Dendritic cell treated with granulocyte-macrophage colony-stimulating factor and Interleukin-4, amounts not matched to agents 40 ng/mL and 50 ng/mL, for 4 days (primary cell): Measurements from ENCODE around the gene ARL11.

ENCODE experiments used
- H3K27ac Mint-ChIP-seq: one replicate; pipeline ENCODE4 v1.8.0; 2022; ENCODE audit warnings: mild to moderate bottlenecking, mixed read lengths
- H3K27me3 Mint-ChIP-seq: one replicate; pipeline ENCODE4 v1.8.0; 2022; ENCODE audit warnings: mild to moderate bottlenecking, mixed read lengths
- H3K36me3 Mint-ChIP-seq: one replicate; pipeline ENCODE4 v1.8.0; 2022; ENCODE audit warnings: low read depth, mixed read lengths
- H3K4me1 Mint-ChIP-seq: one replicate; pipeline ENCODE4 v1.8.0; 2022; ENCODE audit warnings: low read depth, mixed read lengths
- H3K4me3 Mint-ChIP-seq: one replicate; pipeline ENCODE4 v1.8.0; 2022; ENCODE audit warnings: mild to moderate bottlenecking, moderate library complexity, mixed read lengths
- H3K9me3 Mint-ChIP-seq: one replicate; pipeline ENCODE4 v1.8.0; 2022; ENCODE audit warnings: mixed read lengths
- intact Hi-C: fragments of 100-400 bp; cut with micrococcal nuclease; formaldehyde crosslinking; loops from one replicate; pipeline ENCODE4 v1.15.0; 2022

ARL11 gene

GRCh38 chr13:49649244-49649962 is 21.1 kb downstream of the ARL11 start:
- no peaks in the 10 kb centered on the region for H3K9me3 Mint-ChIP-seq
- intact Hi-C loops: no loop called here

GRCh38 chr13:49649963-49650312 is 21.6 kb downstream of the ARL11 start:
- intact Hi-C loops: no loop called here
- Mint-ChIP-seq H3K4me3 (no peak overlapping the region), H3K4me1 (peaks cover 14% of the 10 kb centered on the region), H3K27ac (no peak overlapping the region), H3K27me3 (no peaks in the 10 kb centered on the region), H3K9me3 (no peaks in the 10 kb centered on the region), H3K36me3 (no peaks in the 10 kb centered on the region)

More at GRCh38 chr13:49649244-49649962, 21.1 kb downstream of the ARL11 start:
- no peak overlapping the region for H3K27ac Mint-ChIP-seq
- peaks cover 18% of the 10 kb centered on the region for H3K4me1 Mint-ChIP-seq
- H3K36me3 Mint-ChIP-seq: no peaks in the 10 kb centered on the region
- no peak overlapping the region for H3K4me3 Mint-ChIP-seq
- H3K27me3 Mint-ChIP-seq: no peaks in the 10 kb centered on the region

GRCh38 chr13:49651570-49652354 is 23.5 kb downstream of the ARL11 start:
- no peaks in the 10 kb centered on the region for H3K9me3 Mint-ChIP-seq
- no peaks in the 10 kb centered on the region for H3K27me3 Mint-ChIP-seq
- H3K4me3 Mint-ChIP-seq: no peak overlapping the region
- H3K27ac Mint-ChIP-seq: no peak overlapping the region
- intact Hi-C loops: loop anchor here (1.0 kb wide), 1 partner anchor 197 kb away; no protein-coding TSS in a partner anchor
- peaks cover 6% of the 10 kb centered on the region for H3K4me1 Mint-ChIP-seq
- no peaks in the 10 kb centered on the region for H3K36me3 Mint-ChIP-seq

GRCh38 chr13:49652355-49653305 is 24.3 kb downstream of the ARL11 start:
- H3K4me1 Mint-ChIP-seq: peaks cover 5% of the 10 kb centered on the region
- intact Hi-C loops: loop anchor here (1.0 kb wide), 1 partner anchor 196 kb away; no protein-coding TSS in a partner anchor
- no peaks in the 10 kb centered on the region for H3K9me3 Mint-ChIP-seq
- H3K4me3 Mint-ChIP-seq: no peak overlapping the region
- no peaks in the 10 kb centered on the region for H3K27me3 Mint-ChIP-seq
- no peaks in the 10 kb centered on the region for H3K36me3 Mint-ChIP-seq
- no peak overlapping the region for H3K27ac Mint-ChIP-seq

GRCh38 chr13:49653478-49653877 is 25.2 kb downstream of the ARL11 start:
- H3K36me3 Mint-ChIP-seq: no peaks in the 10 kb centered on the region
- no peaks in the 10 kb centered on the region for H3K27me3 Mint-ChIP-seq
- H3K4me1 Mint-ChIP-seq: peaks cover 5% of the 10 kb centered on the region
- H3K4me3 Mint-ChIP-seq: no peak overlapping the region
- H3K9me3 Mint-ChIP-seq: no peaks in the 10 kb centered on the region
- no peak overlapping the region for H3K27ac Mint-ChIP-seq
- intact Hi-C loops: no loop called here

GRCh38 chr13:49654011-49654410 is 25.7 kb downstream of the ARL11 start:
- Mint-ChIP-seq H3K36me3 (no peaks in the 10 kb centered on the region), H3K27me3 (no peaks in the 10 kb centered on the region), H3K9me3 (no peaks in the 10 kb centered on the region), H3K4me1 (peaks cover 5% of the 10 kb centered on the region), H3K27ac (no peak overlapping the region), H3K4me3 (no peak overlapping the region)
- intact Hi-C loops: no loop called here

- Mint-ChIP-seq H3K27me3 (no peaks in the 10 kb centered on the region), H3K4me1 (peaks cover 5% of the 10 kb centered on the region), H3K27ac (no peak overlapping the region), H3K9me3 (no peaks in the 10 kb centered on the region), H3K4me3 (no peak overlapping the region), H3K36me3 (peaks cover 1% of the 10 kb centered on the region)
- intact Hi-C loops: no loop called here
Measured at GRCh38 chr13:49655906-49656305, 27.6 kb downstream of the ARL11 start.

GRCh38 chr13:49657241-49657641 is 28.9 kb downstream of the ARL11 start:
- H3K27me3 Mint-ChIP-seq: no peaks in the 10 kb centered on the region
- peaks cover 5% of the 10 kb centered on the region for H3K4me1 Mint-ChIP-seq
- H3K4me3 Mint-ChIP-seq: no peak overlapping the region
- H3K36me3 Mint-ChIP-seq: peaks cover 10% of the 10 kb centered on the region
- intact Hi-C loops: no loop called here
- H3K9me3 Mint-ChIP-seq: no peaks in the 10 kb centered on the region
- peak overlapping the region; percentile 32 for H3K27ac Mint-ChIP-seq

GRCh38 chr13:49664606-49665005 is 36.3 kb downstream of the ARL11 start:
- no peaks in the 10 kb centered on the region for H3K9me3 Mint-ChIP-seq
- no peaks in the 10 kb centered on the region for H3K27me3 Mint-ChIP-seq
- no peak overlapping the region for H3K4me3 Mint-ChIP-seq
- intact Hi-C loops: no loop called here
- H3K36me3 Mint-ChIP-seq: peaks cover 47% of the 10 kb centered on the region
- no peaks in the 10 kb centered on the region for H3K4me1 Mint-ChIP-seq
- no peak overlapping the region for H3K27ac Mint-ChIP-seq

GRCh38 chr13:49667773-49668172 is 39.5 kb downstream of the ARL11 start:
- peaks cover 32% of the 10 kb centered on the region for H3K36me3 Mint-ChIP-seq
- H3K4me1 Mint-ChIP-seq: peaks cover 14% of the 10 kb centered on the region
- H3K27ac Mint-ChIP-seq: no peak overlapping the region
- no peaks in the 10 kb centered on the region for H3K27me3 Mint-ChIP-seq
- H3K9me3 Mint-ChIP-seq: no peaks in the 10 kb centered on the region
- intact Hi-C loops: no loop called here
- H3K4me3 Mint-ChIP-seq: no peak overlapping the region

GRCh38 chr13:49669735-49670309 is 41.5 kb downstream of the ARL11 start:
- Mint-ChIP-seq H3K27me3 (no peaks in the 10 kb centered on the region), H3K9me3 (no peaks in the 10 kb centered on the region), H3K36me3 (peaks cover 29% of the 10 kb centered on the region), H3K4me3 (no peak overlapping the region), H3K4me1 (peaks cover 14% of the 10 kb centered on the region), H3K27ac (no peak overlapping the region)
- intact Hi-C loops: loop anchor here (1.0 kb wide), 1 partner anchor 178 kb away; no protein-coding TSS in a partner anchor

GRCh38 chr13:49670828-49671227 is 42.5 kb downstream of the ARL11 start:
- Mint-ChIP-seq H3K27me3 (no peaks in the 10 kb centered on the region), H3K4me3 (no peak overlapping the region), H3K27ac (no peak overlapping the region), H3K9me3 (no peaks in the 10 kb centered on the region), H3K36me3 (peaks cover 26% of the 10 kb centered on the region), H3K4me1 (peaks cover 14% of the 10 kb centered on the region)
- intact Hi-C loops: no loop called here

- Mint-ChIP-seq H3K27me3 (no peaks in the 10 kb centered on the region), H3K9me3 (no peaks in the 10 kb centered on the region), H3K4me3 (no peak overlapping the region), H3K4me1 (peaks cover 4% of the 10 kb centered on the region), H3K36me3 (peaks cover 5% of the 10 kb centered on the region), H3K27ac (no peak overlapping the region)
- intact Hi-C loops: no loop called here
Measured at GRCh38 chr13:49676581-49677298, 48.4 kb downstream of the ARL11 start.
